GM23338 (cell line): ENCODE measurements around the gene CAPN14. TPM values are rescaled to one million over a fixed set of nuclear protein-coding genes. Genes with fewer than 3 reads are reported as not detected.

ENCODE experiments used
- ATAC-seq: fragments of 200-7000 bp; cut with Tn5 transposase; 3 replicates; pipeline ENCODE4 v1.9.1; 2020
- DNase-seq: peaks from one replicate; pipeline ENCODE4 v3.0.0-alpha.2; 2015; ENCODE audit warnings: low spot score
- H2AFZ ChIP-seq: fragments of 200-600 bp; sonication (generic); 2 replicates; pipeline ENCODE4 v1.8.0; 2016; ENCODE audit warnings: antibody characterized with exemption, mild to moderate bottlenecking, moderate library complexity
- H3F3A ChIP-seq: fragments of 200-600 bp; sonication (generic); replicated peaks from 2 replicates; pipeline ENCODE4 v1.8.0; 2017; ENCODE audit warnings: antibody characterized with exemption, mixed run types, low read depth
- H3K27ac ChIP-seq: fragments of 200-600 bp; sonication (generic); 2 replicates; pipeline ENCODE4 v1.6.1; 2016; ENCODE audit warnings: low read depth
- H3K27me3 ChIP-seq: fragments of 200-600 bp; sonication (generic); 2 replicates; pipeline ENCODE4 v1.8.0; 2016; ENCODE audit warnings: mild to moderate bottlenecking, mixed run types, moderate library complexity; ENCODE audit not compliant: insufficient read depth
- H3K36me3 ChIP-seq: fragments of 200-600 bp; sonication (generic); 2 replicates; pipeline ENCODE4 v1.8.0; 2016; ENCODE audit warnings: mild to moderate bottlenecking; ENCODE audit not compliant: insufficient read depth
- H3K4me1 ChIP-seq: fragments of 200-600 bp; sonication (generic); 2 replicates; pipeline ENCODE4 v1.8.0; 2016; ENCODE audit warnings: mild to moderate bottlenecking, moderate library complexity; ENCODE audit not compliant: insufficient read depth
- H3K4me2 ChIP-seq: fragments of 200-600 bp; sonication (generic); 2 replicates; pipeline ENCODE4 v1.7.1; 2017; ENCODE audit warnings: mixed run types
- H3K4me3 ChIP-seq: fragments of 200-600 bp; sonication (generic); 2 replicates; pipeline ENCODE4 v1.6.1; 2016; ENCODE audit warnings: mixed run types
- H3K79me2 ChIP-seq: fragments of 200-600 bp; sonication (generic); replicated peaks from 2 replicates; pipeline ENCODE4 v1.8.0; 2017; ENCODE audit warnings: mild to moderate bottlenecking; ENCODE audit not compliant: insufficient read depth
- H3K9me2 ChIP-seq: fragments of 200-600 bp; sonication (generic); 2 replicates; pipeline ENCODE4 v1.8.0; 2017; ENCODE audit not compliant: insufficient read depth
- H4K20me1 ChIP-seq: fragments of 200-600 bp; sonication (generic); replicated peaks from 2 replicates; pipeline ENCODE4 v1.8.0; 2017; ENCODE audit warnings: mild to moderate bottlenecking; ENCODE audit not compliant: insufficient read depth
- H3K27ac Mint-ChIP-seq: 2 replicates; pipeline ENCODE4 v1.8.0; 2020; ENCODE audit warnings: inconsistent platforms, mild to moderate bottlenecking, moderate library complexity, mixed read lengths
- H3K27me3 Mint-ChIP-seq: 3 replicates; pipeline ENCODE4 v1.8.0; 2022; ENCODE audit warnings: low read depth, mild to moderate bottlenecking, moderate library complexity, mixed read lengths, inconsistent platforms; ENCODE audit not compliant: insufficient read depth, poor library complexity
- H3K36me3 Mint-ChIP-seq: 3 replicates; pipeline ENCODE4 v1.8.0; 2021; ENCODE audit warnings: low read depth, mild to moderate bottlenecking, inconsistent platforms, moderate library complexity, mixed read lengths
- H3K4me1 Mint-ChIP-seq: 3 replicates; pipeline ENCODE4 v1.8.0; 2020; ENCODE audit warnings: mild to moderate bottlenecking, inconsistent platforms, mixed read lengths
- H3K4me3 Mint-ChIP-seq: 3 replicates; pipeline ENCODE4 v1.8.0; 2021; ENCODE audit warnings: moderate library complexity, mild to moderate bottlenecking, inconsistent platforms, mixed read lengths
- H3K9me3 Mint-ChIP-seq: 3 replicates; pipeline ENCODE4 v1.8.0; 2020; ENCODE audit warnings: moderate library complexity, mild to moderate bottlenecking, inconsistent platforms, mixed read lengths
- CREB1 ChIP-seq: fragments of 250-450 bp; sonication (Bioruptor Pico); IDR thresholded peaks from 2 replicates; pipeline ENCODE4 v1.5.0; 2020; ENCODE audit warnings: low read depth, mild to moderate bottlenecking, moderate library complexity
- CTCF ChIP-seq, 2 experiments: fragments of 200-600 bp in 1 of 2; sonication (generic) in 1 of 2; conservative IDR thresholded peaks; 2 replicates each; pipeline versions ENCODE4 v1.5.1 to v1.6.1; 2016 to 2017; ENCODE audit warnings: antibody characterized with exemption in 2 of 2, low read depth in 2 of 2, mild to moderate bottlenecking in 2 of 2, moderate library complexity in 1 of 2
- EZH2 ChIP-seq: fragments of 200-600 bp; sonication (generic); IDR thresholded peaks from one replicate; pipeline ENCODE4 v1.8.0; 2017; ENCODE audit warnings: antibody characterized with exemption, mild to moderate bottlenecking, low read depth; ENCODE audit not compliant: unreplicated experiment
- EZH2phosphoT487 ChIP-seq: fragments of 200-600 bp; sonication (generic); IDR thresholded peaks from one replicate; pipeline ENCODE4 v1.8.1; 2018; ENCODE audit warnings: antibody characterized with exemption; ENCODE audit not compliant: unreplicated experiment
- JUNB ChIP-seq: IDR thresholded peaks from one replicate; pipeline ENCODE4 v1.6.1; 2016; ENCODE audit warnings: antibody characterized with exemption; ENCODE audit not compliant: unreplicated experiment
- NANOG ChIP-seq: IDR thresholded peaks from 2 replicates; pipeline ENCODE4 v1.6.1; 2016; ENCODE audit warnings: antibody characterized with exemption, borderline replicate concordance
- POLR2AphosphoS5 ChIP-seq: IDR thresholded peaks from 2 replicates; pipeline ENCODE4 v1.6.1; 2016; ENCODE audit warnings: antibody characterized with exemption, low read depth
- STAT1 ChIP-seq: IDR thresholded peaks from one replicate; pipeline ENCODE4 v1.6.1; 2016; ENCODE audit warnings: antibody characterized with exemption; ENCODE audit not compliant: unreplicated experiment
- ZNF114 ChIP-seq: fragments of 250-450 bp; sonication (Bioruptor Pico); IDR thresholded peaks from 2 replicates; pipeline ENCODE4 v1.5.0; 2020; ENCODE audit warnings: mild to moderate bottlenecking, moderate library complexity
- ZNF331 ChIP-seq: fragments of 250-450 bp; sonication (Bioruptor Pico); IDR thresholded peaks from 2 replicates; pipeline ENCODE4 v1.5.0; 2020; ENCODE audit warnings: low read depth, mild to moderate bottlenecking, moderate library complexity
- polyA plus RNA-seq: library from polyadenylated mRNA; unstranded; fragments of >200 nt; fragmentation: Nextera tagmentation; extraction: Ambion mirVana; gene quantifications from 2 replicates; pipeline ENCODE4 v1.2.1, GENCODE V29; 2016
- total RNA-seq: library from RNA; depleted of rRNA; stranded (reverse); fragments of >200 nt; shearing (Covaris generic); gene quantifications from 2 replicates; pipeline ENCODE4 v1.2.3, GENCODE V29; 2014
- TF ChIP-seq, protein P1 (sequence below): fragments of 250-450 bp; sonication (Bioruptor Pico); IDR thresholded peaks from 2 replicates; pipeline ENCODE4 v1.5.0; 2020; ENCODE audit warnings: mild to moderate bottlenecking, moderate library complexity
- TF ChIP-seq, protein P2 (sequence below): IDR thresholded peaks from 2 replicates; pipeline ENCODE4 v1.6.1; 2016; ENCODE audit warnings: antibody characterized with exemption
- TF ChIP-seq, protein P3 (sequence below): IDR thresholded peaks from one replicate; pipeline ENCODE4 v1.6.1; 2018; ENCODE audit warnings: antibody characterized with exemption; ENCODE audit not compliant: unreplicated experiment

Gene CAPN14
- total and polyA plus RNA-seq, 2 experiments from 2014 or later = 0.15 TPM; not detected in 1

DNA sequence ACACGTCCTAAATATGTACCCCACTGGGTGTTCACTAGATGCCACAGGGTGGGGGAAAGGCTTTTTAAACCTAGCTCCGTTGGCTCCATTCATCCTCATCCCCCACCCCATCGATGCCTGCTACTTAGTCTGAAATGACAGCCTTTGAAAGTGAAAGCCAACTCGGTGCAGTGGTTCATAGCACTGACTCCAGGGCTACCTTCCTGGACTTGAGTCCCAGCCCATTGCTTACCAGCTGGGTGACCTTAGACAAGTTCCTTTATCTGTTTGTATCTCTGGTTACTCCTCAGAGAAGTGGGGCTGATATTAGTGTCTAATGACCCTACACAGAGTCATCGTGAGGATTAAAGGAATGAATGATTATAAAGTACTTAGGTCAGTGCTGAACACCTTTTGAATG lies 41.0 kb upstream of the CAPN14 start:
- no peaks in the 10 kb centered on the region for H3K36me3 ChIP-seq
- TF ChIP-seq, protein P1, sequence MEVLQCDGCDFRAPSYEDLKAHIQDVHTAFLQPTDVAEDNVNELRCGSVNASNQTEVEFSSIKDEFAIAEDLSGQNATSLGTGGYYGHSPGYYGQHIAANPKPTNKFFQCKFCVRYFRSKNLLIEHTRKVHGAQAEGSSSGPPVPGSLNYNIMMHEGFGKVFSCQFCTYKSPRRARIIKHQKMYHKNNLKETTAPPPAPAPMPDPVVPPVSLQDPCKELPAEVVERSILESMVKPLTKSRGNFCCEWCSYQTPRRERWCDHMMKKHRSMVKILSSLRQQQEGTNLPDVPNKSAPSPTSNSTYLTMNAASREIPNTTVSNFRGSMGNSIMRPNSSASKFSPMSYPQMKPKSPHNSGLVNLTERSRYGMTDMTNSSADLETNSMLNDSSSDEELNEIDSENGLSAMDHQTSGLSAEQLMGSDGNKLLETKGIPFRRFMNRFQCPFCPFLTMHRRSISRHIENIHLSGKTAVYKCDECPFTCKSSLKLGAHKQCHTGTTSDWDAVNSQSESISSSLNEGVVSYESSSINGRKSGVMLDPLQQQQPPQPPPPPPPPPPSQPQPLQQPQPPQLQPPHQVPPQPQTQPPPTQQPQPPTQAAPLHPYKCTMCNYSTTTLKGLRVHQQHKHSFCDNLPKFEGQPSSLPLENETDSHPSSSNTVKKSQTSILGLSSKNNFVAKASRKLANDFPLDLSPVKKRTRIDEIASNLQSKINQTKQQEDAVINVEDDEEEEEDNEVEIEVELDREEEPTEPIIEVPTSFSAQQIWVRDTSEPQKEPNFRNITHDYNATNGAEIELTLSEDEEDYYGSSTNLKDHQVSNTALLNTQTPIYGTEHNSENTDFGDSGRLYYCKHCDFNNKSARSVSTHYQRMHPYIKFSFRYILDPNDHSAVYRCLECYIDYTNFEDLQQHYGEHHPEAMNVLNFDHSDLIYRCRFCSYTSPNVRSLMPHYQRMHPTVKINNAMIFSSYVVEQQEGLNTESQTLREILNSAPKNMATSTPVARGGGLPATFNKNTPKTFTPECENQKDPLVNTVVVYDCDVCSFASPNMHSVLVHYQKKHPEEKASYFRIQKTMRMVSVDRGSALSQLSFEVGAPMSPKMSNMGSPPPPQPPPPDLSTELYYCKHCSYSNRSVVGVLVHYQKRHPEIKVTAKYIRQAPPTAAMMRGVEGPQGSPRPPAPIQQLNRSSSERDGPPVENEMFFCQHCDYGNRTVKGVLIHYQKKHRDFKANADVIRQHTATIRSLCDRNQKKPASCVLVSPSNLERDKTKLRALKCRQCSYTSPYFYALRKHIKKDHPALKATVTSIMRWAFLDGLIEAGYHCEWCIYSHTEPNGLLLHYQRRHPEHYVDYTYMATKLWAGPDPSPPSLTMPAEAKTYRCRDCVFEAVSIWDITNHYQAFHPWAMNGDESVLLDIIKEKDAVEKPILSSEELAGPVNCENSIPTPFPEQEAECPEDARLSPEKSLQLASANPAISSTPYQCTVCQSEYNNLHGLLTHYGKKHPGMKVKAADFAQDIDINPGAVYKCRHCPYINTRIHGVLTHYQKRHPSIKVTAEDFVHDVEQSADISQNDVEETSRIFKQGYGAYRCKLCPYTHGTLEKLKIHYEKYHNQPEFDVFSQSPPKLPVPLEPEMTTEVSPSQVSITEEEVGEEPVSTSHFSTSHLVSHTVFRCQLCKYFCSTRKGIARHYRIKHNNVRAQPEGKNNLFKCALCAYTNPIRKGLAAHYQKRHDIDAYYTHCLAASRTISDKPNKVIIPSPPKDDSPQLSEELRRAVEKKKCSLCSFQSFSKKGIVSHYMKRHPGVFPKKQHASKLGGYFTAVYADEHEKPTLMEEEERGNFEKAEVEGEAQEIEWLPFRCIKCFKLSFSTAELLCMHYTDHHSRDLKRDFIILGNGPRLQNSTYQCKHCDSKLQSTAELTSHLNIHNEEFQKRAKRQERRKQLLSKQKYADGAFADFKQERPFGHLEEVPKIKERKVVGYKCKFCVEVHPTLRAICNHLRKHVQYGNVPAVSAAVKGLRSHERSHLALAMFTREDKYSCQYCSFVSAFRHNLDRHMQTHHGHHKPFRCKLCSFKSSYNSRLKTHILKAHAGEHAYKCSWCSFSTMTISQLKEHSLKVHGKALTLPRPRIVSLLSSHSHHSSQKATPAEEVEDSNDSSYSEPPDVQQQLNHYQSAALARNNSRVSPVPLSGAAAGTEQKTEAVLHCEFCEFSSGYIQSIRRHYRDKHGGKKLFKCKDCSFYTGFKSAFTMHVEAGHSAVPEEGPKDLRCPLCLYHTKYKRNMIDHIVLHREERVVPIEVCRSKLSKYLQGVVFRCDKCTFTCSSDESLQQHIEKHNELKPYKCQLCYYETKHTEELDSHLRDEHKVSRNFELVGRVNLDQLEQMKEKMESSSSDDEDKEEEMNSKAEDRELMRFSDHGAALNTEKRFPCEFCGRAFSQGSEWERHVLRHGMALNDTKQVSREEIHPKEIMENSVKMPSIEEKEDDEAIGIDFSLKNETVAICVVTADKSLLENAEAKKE (CRISPR knock-in tag) = no peak
- no peak for TF ChIP-seq ZNF331 (CRISPR knock-in tag)
- TF ChIP-seq, protein P2, sequence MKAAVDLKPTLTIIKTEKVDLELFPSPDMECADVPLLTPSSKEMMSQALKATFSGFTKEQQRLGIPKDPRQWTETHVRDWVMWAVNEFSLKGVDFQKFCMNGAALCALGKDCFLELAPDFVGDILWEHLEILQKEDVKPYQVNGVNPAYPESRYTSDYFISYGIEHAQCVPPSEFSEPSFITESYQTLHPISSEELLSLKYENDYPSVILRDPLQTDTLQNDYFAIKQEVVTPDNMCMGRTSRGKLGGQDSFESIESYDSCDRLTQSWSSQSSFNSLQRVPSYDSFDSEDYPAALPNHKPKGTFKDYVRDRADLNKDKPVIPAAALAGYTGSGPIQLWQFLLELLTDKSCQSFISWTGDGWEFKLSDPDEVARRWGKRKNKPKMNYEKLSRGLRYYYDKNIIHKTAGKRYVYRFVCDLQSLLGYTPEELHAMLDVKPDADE = no peak
- TF ChIP-seq EZH2phosphoT487 = no peak
- no peak for TF ChIP-seq CTCF (conservative IDR thresholded peaks at IDR 0.05; ENCODE audit: low read depth in 2 of 2)
- TF ChIP-seq ZNF114 (CRISPR knock-in tag) = no peak
- no peak for TF ChIP-seq POLR2AphosphoS5
- no peak for TF ChIP-seq STAT1
- no peak for TF ChIP-seq EZH2
- TF ChIP-seq JUNB = no peak
- TF ChIP-seq NANOG = no peak
- TF ChIP-seq, protein P3, sequence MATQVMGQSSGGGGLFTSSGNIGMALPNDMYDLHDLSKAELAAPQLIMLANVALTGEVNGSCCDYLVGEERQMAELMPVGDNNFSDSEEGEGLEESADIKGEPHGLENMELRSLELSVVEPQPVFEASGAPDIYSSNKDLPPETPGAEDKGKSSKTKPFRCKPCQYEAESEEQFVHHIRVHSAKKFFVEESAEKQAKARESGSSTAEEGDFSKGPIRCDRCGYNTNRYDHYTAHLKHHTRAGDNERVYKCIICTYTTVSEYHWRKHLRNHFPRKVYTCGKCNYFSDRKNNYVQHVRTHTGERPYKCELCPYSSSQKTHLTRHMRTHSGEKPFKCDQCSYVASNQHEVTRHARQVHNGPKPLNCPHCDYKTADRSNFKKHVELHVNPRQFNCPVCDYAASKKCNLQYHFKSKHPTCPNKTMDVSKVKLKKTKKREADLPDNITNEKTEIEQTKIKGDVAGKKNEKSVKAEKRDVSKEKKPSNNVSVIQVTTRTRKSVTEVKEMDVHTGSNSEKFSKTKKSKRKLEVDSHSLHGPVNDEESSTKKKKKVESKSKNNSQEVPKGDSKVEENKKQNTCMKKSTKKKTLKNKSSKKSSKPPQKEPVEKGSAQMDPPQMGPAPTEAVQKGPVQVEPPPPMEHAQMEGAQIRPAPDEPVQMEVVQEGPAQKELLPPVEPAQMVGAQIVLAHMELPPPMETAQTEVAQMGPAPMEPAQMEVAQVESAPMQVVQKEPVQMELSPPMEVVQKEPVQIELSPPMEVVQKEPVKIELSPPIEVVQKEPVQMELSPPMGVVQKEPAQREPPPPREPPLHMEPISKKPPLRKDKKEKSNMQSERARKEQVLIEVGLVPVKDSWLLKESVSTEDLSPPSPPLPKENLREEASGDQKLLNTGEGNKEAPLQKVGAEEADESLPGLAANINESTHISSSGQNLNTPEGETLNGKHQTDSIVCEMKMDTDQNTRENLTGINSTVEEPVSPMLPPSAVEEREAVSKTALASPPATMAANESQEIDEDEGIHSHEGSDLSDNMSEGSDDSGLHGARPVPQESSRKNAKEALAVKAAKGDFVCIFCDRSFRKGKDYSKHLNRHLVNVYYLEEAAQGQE = no peak
- TF ChIP-seq CREB1 (CRISPR knock-in tag) = no peak
- no peaks in the 10 kb centered on the region for H3K27me3 ChIP-seq
- Mint-ChIP-seq H3K9me3 (no peaks in the 10 kb centered on the region), H3K27me3 (peaks cover 7% of the 10 kb centered on the region), H3K4me3 (no peak overlapping the region), H3K4me1 (peaks cover 40% of the 10 kb centered on the region), H3K36me3 (peaks cover 8% of the 10 kb centered on the region; the same call in 2 of the 3 replicates), H3K27ac (no peak overlapping the region)
- DNase-seq = no peak
- no peak overlapping the region for H3K4me3 ChIP-seq
- ATAC-seq = no peak
- peaks cover 10% of the 10 kb centered on the region for H3K4me1 ChIP-seq
- no peaks in the 10 kb centered on the region for H3K79me2 ChIP-seq
- no peak overlapping the region for H3K27ac ChIP-seq
- H2AFZ ChIP-seq = no peak overlapping the region
- no peaks in the 10 kb centered on the region for H3F3A ChIP-seq
- H3K4me2 ChIP-seq = no peak overlapping the region
- H3K9me2 ChIP-seq = no peaks in the 10 kb centered on the region; the same call in 1 of the 2 replicates
- H4K20me1 ChIP-seq = no peaks in the 10 kb centered on the region
